DMS53 treated with DMSO at 0.1 percent for 48 hours (cell line): ENCODE results near the gene ABI2.

ENCODE experiments used
- DNase-seq: peaks from one replicate; lab custom pipeline; 2025; ENCODE audit not compliant: unreplicated experiment; lab: John Stamatoyannopoulos, UW

The ABI2 gene

DNA sequence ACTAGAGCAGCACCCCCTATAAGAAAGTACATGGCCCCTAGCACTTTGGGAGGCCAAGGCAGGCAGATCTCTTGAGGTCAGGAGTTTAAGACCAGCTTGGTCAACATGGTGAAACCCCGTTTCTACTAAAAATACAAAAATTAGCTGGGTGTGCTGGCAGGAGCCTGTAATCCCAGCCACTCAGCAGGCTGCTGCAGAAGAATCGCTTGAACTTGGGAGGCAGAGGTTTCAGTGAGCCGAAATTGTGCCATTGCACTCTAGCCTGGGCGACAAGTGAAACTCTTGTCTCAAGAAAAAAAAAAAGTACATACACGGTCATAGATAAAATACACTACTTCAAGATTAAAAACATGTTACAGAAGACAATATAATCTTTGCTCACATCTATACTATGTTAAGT, 143.1 kb downstream of the ABI2 start:
- no peak for DNase-seq

DNA sequence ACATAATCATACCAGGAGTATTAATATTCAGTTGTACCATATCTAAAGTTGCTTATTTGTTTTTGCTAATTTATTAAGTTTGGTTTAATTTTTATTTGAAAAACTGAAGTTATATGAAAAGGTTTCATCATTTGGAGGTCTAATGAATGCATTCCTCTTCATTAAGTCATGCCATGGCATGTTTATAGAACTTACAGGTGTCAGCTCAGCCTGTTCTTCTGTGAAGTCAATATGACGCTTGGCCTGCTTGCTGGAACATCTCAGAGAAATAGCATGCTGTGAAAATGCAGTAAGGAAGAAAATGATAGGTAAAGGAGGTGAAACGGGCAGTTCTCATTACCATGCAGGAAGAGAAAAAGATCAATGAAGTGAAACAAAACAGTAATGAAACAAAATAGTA, 148.7 kb downstream of the ABI2 start:
- no peak for DNase-seq

DNA sequence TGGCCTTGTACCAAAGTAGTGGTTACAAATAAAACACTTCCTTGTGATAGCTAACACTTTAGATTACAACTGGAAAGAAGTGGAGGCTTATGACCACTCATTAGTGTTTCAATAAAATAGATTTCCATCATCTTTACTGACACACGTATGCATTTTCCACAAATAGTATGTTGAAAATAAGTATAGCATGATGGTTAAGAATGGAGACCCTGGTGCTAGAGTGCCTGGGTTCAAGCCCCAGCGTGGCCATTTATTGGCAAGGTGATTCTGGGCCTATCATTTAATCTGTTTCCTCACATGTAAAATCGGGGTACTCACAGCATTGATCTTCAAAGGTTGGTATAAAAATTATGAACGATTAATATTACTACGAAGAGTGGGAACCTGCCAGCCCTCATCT, 152.4 kb downstream of the ABI2 start:
- DNase-seq, result no peak

DNA sequence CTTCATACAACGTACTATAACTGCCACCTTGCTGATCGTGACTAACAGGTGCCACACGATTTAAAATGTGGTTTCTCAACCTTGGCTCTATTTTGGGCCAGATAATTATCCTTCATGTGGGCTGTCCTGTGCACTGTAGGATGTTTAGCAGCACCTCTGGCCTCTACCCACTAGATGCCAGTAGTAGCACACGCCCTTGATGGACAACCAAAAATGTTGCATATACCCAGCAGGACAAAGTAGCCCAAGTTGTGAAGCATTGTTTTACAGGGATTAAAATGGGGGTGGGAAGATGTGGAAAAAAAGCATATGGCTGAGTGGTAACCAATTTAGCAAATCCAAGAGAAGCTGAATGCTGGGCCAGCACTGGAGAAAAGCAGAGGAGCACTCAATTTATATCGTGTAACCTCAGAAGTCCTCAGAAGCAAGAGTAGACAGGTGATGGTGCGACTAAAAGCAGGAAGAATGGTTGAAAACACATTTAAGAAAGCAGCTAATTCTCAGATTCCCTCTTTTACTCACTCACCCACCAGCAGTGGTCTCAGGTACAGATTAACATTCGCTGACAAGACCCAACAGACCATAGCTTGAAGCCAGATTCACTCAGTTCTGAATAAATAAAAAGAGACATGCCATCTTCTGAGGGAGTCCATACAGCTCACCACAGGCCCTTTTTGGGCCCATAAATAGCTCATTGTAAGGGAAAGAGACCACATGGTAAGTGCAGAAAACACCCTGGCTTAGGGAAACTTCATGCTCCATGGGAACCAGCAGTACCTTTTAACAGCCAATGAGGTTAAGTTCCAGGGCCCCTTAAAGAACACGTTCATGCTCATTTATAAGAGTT, 156.3 kb downstream of the ABI2 start:
- DNase-seq, result peak; percentile 12

DNA sequence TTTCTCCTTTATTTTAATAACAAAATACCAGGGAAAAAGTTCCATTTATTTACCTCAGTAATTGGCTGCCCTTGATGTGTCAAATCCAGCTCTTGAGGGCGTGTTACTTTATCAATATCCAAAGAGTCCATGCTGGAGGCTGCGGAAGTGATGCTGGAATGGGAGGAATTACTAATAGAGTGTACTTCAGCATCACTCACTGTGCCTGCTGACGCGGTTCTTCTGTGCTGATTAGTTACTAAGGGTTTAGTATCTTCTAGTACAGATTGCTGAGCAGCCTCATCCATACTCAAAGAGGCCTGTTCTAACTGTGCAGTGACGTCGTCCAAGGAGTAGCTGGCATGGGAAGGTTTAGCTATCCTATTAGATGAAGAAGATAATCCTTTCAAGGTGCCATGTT, 161.3 kb downstream of the ABI2 start:
- no peak for DNase-seq

DNA sequence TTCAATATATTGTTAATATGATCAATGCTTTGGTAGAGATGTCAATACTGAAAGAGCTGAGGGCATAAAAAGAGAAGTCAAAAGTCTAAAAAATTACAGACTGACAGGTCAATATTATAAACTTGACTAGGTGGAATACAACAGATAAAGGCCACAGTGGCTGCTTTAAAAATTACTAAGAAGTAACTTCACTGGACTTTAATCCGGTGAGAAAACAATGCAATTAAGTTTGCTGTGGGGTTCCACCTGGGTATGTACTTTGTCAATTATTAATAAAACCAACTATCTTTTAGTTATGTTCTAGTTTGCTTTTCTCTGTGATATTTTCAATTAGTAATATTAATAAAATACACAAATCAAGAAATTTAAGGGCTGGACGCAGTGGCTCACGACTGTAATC, 162.2 kb downstream of the ABI2 start:
- DNase-seq, result no peak

DNA sequence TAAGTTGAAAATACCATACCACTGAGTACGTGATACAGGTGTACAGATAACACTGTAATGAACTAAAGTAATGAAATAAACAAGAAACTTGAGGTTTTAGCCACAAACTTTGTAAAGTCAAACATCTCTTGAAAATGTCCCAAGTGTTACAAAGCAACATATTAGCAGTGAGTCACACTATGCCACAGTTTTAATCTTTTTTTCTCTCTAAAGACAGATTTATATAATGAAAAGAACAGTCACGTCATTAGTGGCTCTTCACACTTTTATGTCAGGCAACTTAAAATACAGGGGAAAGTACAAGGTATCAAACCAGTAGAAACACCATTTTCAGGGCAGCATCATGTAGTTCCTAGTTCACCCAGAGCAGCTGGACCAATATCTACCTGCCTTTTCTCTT, 164.8 kb downstream of the ABI2 start:
- DNase-seq, result no peak
